GM12872 (cell line): ENCODE measurements around the gene ZNF587B.
"Not testable (repeated sequence)": the region's sequence is repeated elsewhere in the genome, so short reads cannot be mapped to it uniquely, and the experiment has no call there.

Source experiments
- TF ChIP-seq, protein P1 (sequence below): IDR thresholded peaks from 3 replicates; pipeline ENCODE4 v1.5.1; 2011; ENCODE audit warnings: low read depth, mild to moderate bottlenecking, low read length, moderate library complexity; ENCODE audit not compliant: insufficient read depth

The ZNF587B gene

DNA sequence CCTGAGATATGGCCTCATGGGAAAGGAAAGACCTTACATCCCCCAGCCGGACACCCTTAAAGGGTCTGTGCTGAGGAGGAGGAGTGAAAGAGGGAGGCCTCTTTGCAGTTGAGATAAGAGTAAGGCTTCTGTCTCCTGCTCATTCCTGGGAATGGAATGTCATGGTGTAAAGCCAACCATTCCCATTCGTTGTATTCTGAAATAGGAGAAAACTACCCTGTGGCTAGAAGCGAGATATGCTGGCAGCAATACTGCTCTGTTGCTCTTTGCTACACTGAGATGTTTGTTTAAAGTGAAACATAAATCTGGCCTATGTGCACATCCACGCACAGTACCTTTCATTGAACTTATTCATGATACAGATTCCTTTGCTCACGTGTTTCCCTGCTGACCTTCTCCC lies 783 bp upstream of the ZNF587B start:
- TF ChIP-seq, protein P1, sequence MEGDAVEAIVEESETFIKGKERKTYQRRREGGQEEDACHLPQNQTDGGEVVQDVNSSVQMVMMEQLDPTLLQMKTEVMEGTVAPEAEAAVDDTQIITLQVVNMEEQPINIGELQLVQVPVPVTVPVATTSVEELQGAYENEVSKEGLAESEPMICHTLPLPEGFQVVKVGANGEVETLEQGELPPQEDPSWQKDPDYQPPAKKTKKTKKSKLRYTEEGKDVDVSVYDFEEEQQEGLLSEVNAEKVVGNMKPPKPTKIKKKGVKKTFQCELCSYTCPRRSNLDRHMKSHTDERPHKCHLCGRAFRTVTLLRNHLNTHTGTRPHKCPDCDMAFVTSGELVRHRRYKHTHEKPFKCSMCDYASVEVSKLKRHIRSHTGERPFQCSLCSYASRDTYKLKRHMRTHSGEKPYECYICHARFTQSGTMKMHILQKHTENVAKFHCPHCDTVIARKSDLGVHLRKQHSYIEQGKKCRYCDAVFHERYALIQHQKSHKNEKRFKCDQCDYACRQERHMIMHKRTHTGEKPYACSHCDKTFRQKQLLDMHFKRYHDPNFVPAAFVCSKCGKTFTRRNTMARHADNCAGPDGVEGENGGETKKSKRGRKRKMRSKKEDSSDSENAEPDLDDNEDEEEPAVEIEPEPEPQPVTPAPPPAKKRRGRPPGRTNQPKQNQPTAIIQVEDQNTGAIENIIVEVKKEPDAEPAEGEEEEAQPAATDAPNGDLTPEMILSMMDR = no peak

DNA sequence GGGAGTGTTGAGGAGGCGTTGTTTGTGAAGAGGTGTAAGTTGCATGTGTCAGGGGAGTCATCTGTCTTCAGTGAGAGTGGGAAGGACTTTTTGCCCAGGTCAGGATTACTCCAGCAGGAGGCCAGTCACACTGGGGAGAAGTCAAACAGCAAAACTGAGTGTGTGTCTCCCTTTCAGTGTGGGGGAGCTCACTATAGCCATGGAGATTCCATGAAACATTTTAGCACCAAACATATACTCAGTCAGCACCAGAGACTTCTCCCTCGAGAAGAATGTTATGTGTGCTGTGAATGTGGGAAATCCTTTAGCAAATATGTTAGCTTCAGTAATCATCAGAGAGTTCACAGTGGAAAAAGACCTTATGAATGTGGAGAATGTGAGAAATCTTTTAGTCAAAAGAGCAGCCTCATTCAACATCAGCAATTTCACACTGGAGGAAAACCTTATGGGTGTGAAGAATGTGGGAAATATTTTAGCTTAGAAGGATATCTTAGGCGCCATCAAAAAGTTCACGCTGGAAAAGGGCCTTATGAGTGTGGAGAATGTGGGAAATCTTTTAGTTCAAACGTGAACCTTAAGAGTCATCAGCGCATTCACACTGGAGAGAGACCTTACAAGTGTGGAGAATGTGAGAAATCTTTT lies 11.1 kb downstream of the ZNF587B start:
- TF ChIP-seq, protein P1 = no peak

DNA sequence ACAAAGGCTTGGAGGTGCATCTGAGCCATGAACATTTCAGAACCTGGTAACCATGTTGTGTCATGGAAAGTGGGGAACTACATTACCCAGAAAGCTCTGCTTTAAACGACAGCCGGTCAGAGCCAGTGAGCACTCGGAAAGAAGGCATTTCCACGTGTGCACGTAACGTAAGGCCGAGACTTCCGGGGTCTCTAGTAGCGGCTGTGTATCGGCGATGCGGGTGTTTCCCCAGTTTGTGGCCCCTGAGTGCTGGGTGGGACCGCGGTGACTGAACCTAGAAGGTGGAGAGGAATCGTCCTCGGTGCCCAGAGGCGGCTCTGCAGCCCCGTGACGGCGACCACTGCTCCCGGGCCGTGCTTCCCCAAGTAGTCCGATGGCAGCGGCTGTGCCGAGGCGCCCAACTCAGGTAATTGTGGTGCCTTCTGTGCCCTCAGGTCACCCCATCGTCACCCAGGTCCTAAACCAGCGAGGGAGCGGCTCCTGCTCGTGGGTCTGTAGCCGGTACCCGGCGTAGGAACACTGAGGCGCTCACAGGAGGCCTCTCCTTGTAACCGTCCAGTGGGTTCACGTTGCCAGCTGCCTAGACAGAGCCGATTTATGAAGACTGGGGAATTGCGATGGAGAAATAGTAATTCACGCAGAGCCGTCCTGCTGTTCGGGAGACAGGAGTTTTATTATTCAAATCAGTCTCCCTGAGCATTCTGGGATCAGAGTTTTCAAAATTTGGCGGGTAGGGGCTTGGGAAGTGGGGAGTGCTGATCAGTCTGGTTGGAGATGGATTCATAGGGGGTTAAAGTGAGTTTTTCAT lies 19.8 kb downstream of the ZNF587B start, which contains the start of gene ZNF587:
Gene ZNF587, plus strand, starts transcription at position 194 of the 808 bp plus-strand sequence. Its CDS starts 180 bp downstream, at position 374.
- TF ChIP-seq, protein P1 = not testable (repeated sequence)

DNA sequence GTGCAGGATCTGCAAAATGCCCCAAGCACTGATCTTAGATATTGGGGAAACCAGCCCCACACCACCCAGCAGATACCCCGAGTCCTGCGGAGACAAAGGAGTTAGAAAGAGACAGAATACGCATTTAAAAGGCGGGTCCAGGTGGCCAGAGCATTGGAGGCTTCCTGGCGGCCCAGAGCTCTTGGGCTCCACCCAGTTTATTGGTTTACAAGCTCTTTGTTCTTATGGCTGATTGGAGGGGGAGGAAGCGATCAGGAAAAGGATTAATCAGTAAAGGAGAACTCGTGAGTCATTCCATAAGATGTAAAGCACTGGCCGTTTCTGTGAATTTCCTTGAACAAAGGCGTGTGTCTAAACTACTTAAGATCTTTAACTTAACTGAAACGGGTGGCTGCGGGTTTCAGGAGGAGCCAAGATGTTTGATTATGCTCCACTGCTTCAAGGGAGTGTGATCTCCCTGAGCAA lies 20.5 kb downstream of the ZNF587B start:
- TF ChIP-seq, protein P1 = no peak

DNA sequence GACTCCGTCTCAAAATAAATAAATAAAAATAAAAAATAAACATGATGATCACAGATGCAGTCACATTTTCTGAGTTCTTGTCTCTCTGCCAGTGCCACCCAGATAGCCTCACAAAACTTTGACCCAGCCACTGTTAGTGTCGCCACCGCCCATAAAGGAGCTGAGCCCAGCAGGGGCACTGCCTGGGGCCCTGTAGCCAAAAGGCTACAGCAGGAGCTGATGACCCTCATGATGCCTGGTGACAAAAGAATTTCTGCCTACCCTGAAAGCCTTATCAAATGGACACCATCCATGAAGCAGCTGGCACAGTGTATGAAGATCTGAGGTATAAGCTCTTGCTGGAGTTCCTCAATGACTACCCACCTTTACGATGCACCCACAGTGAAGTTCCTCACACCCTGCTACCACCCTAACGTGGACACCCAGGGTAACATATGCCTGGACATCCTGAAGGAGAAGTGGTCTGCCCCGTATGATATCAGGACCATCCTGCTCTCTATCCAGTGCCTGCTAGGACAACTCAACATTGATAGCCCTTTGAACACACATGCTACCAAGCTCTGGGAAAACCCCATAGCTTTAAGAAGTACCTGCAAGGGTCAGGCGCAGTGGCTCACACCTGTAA lies 37.9 kb downstream of the ZNF587B start:
- TF ChIP-seq, protein P1 = no peak

DNA sequence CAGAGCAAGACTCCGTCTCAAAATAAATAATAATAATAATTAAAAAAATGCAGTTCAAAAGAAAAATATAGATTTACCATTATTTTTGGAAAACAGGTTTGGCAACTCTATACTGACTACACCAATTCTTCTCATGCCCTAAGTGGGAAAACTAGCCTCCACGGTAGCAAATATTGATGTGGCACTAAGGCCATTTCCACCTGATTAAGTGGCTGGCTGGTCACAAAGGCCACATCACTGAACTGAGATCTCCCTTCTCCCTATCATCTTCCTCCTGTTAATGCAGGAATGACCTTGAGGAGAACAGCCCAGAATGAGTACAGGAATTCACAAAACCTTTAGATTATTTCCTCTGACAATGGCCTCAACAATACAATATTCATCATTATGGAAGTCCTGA lies 40.1 kb downstream of the ZNF587B start:
- TF ChIP-seq, protein P1 = no peak

DNA sequence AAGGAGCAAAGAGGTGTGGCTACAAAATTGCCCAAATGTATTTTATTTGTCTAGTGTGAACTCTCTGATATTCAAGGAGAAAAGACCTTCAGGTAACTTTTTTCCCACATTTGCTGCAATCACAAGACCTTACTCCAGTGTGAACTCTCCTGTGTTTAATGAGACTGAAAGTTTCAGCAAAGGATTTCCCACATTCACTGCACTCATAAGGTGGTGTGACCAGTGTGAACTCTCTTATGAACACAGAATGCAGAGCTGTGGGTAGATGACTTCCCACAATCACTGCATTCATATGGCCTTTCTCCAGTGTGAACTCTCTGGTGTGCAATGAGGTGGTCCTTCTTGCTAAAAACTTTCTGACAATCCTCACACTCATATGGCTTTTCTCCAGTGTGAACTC lies 42.4 kb downstream of the ZNF587B start:
- TF ChIP-seq, protein P1 = no peak
